Dermis microvascular lymphatic vessel endothelial cell (primary cell): ENCODE data around the gene TRIM56. TPM values are rescaled to one million over a fixed set of nuclear protein-coding genes. Genes with fewer than 3 reads are reported as not detected.

Source experiments
- DNase-seq, 2 donors: peaks; one replicate each; pipeline versions ENCODE4 v3.0.0 to v3.0.0-alpha.2; 2010; ENCODE audit warnings: low read depth in 2 of 2
- total RNA-seq: library from RNA; depleted of rRNA; stranded (reverse); fragments of >200 nt; gene quantifications from 2 replicates; pipeline ENCODE4 v1.2.1, GENCODE V29; 2014

Gene TRIM56
- total RNA-seq, 1 donor from 2014 or later = 8.9 TPM

GRCh38 chr7:101129603-101130117 lies 44.4 kb downstream of the TRIM56 start:
- no peak for DNase-seq

GRCh38 chr7:101132626-101133600 lies 47.6 kb downstream of the TRIM56 start:
- DNase-seq = peak in 1 of 2 donors; percentile 21

- DNase-seq = peak in 1 of 2 donors; percentile 34
These were observed 48.5 kb downstream of the TRIM56 start for GRCh38 chr7:101133621-101134398.

GRCh38 chr7:101134399-101134980 lies 49.2 kb downstream of the TRIM56 start:
- peak in 1 of 2 donors; percentile 30 for DNase-seq

GRCh38 chr7:101137651-101138212 lies 52.5 kb downstream of the TRIM56 start:
- no peak for DNase-seq

DNA sequence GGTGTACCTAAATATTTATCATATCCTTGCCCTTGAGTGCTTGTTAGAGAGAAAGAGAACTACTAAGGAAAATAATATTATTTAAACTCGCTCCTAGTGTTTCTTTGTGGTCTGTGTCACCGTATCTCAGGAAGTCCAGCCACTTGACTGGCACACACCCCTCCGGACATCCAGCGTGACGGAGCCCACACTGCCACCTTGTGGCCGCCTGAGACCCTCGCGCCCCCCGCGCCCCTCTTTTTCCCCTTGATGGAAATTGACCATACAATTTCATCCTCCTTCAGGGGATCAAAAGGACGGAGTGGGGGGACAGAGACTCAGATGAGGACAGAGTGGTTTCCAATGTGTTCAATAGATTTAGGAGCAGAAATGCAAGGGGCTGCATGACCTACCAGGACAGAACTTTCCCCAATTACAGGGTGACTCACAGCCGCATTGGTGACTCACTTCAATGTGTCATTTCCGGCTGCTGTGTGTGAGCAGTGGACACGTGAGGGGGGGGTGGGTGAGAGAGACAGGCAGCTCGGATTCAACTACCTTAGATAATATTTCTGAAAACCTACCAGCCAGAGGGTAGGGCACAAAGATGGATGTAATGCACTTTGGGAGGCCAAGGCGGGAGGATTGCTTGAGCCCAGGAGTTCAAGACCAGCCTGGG lies 53.1 kb downstream of the TRIM56 start:
- peak; percentile 97 to 99 for DNase-seq

DNA sequence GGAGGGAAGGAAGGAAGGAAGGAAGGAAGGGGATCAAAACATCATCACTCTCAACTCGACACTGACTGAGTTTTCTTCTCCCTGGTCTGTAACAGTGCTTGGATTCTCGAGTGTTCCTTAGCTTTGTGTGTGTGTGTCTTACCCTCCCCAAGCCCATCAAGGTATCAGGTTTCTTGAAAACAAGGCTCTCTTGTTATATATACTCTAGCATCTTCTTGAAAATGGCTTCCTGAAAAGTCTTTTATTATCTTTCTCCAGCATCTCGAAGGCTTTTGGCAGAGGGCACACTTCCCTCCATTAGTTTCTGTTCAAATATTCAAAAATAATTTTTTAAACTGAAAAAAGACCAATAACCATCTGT lies 55.0 kb downstream of the TRIM56 start:
- DNase-seq = no peak

GRCh38 chr7:101140746-101141382 lies 55.6 kb downstream of the TRIM56 start:
- DNase-seq = no peak

Other genes with a start within 250 kb of the TRIM56 start
- 28.9 and 38.9 TPM in 2 replicates for gene SLC12A9, start 232.8 kb upstream of the TRIM56 start, total RNA-seq
- 43.5 and 46.4 TPM in 2 replicates for gene TRIP6, start 218.1 kb upstream of the TRIM56 start, total RNA-seq
- gene SRRT, start 210.4 kb upstream of the TRIM56 start, total RNA-seq = 29.2 and 30.0 TPM in 2 replicates
- gene UFSP1, start 195.8 kb upstream of the TRIM56 start, total RNA-seq = 1.3 and 2.0 TPM in 2 replicates
- gene ACHE, start 189.6 kb upstream of the TRIM56 start, total RNA-seq = 1.2 and 4.3 TPM in 2 replicates
- 0.13 TPM in 1 of 2 replicates, not detected in the other for gene MUC3A, start 135.9 kb upstream of the TRIM56 start, total RNA-seq
- not detected in 2 replicates for gene MUC12, start 115.9 kb upstream of the TRIM56 start, total RNA-seq
- not detected in 2 replicates for gene MUC17, start 65.4 kb upstream of the TRIM56 start, total RNA-seq
- 81.9 and 88.2 TPM in 2 replicates for gene SERPINE1, start 41.6 kb downstream of the TRIM56 start, total RNA-seq
- 126 and 172 TPM in 2 replicates for gene AP1S1, start 69.0 kb downstream of the TRIM56 start, total RNA-seq
- gene VGF, start 80.1 kb downstream of the TRIM56 start, total RNA-seq = not detected in 2 replicates
- not detected in 2 replicates for gene NAT16, start 94.8 kb downstream of the TRIM56 start, total RNA-seq
- not detected in 2 replicates for gene MOGAT3, start 115.6 kb downstream of the TRIM56 start, total RNA-seq
- 27.2 and 35.4 TPM in 2 replicates for gene PLOD3, start 132.1 kb downstream of the TRIM56 start, total RNA-seq
- gene ZNHIT1, start 132.7 kb downstream of the TRIM56 start, total RNA-seq = 71.7 and 83.1 TPM in 2 replicates
- gene CLDN15, start 152.3 kb downstream of the TRIM56 start, total RNA-seq = 2.1 and 3.2 TPM in 2 replicates
- gene FIS1, start 159.6 kb downstream of the TRIM56 start, total RNA-seq = 162 and 217 TPM in 2 replicates
- 10.7 and 14.8 TPM in 2 replicates for gene IFT22, start 236.3 kb downstream of the TRIM56 start, total RNA-seq